ENCODE data around the gene OVAAL.

DNA sequence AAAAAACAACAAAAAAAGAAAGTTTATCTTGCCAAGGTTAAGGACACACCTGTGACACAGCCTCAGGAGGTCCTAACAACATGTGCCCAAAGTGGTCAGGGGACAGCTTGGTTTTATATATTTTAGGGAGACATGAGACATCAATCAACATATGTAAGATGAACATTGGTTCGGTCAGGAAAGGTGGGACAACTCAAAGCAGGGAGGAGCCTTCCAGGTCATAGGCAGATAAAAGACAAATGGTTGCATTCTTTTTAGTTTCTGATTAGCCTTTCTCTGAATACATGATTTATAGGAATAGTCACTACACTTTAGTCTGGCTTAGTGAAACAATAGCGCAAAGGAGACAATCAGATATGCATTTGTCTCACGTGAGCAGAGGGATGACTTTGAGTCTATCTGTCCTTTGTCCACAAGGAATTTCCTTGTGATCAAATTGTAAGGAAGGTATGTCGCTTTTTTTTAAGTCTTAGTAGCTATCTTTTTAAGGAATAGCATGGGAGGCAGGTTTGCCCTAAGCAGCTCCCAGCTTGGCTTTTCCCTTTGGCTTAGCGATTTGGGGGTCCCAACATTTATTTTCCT lies 23.3 kb upstream of the OVAAL start:
- TF ChIP-seq, protein P1, sequence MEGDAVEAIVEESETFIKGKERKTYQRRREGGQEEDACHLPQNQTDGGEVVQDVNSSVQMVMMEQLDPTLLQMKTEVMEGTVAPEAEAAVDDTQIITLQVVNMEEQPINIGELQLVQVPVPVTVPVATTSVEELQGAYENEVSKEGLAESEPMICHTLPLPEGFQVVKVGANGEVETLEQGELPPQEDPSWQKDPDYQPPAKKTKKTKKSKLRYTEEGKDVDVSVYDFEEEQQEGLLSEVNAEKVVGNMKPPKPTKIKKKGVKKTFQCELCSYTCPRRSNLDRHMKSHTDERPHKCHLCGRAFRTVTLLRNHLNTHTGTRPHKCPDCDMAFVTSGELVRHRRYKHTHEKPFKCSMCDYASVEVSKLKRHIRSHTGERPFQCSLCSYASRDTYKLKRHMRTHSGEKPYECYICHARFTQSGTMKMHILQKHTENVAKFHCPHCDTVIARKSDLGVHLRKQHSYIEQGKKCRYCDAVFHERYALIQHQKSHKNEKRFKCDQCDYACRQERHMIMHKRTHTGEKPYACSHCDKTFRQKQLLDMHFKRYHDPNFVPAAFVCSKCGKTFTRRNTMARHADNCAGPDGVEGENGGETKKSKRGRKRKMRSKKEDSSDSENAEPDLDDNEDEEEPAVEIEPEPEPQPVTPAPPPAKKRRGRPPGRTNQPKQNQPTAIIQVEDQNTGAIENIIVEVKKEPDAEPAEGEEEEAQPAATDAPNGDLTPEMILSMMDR (IDR thresholded peaks at IDR 0.05): no peak
- no peak for TF ChIP-seq POLR2A (IDR thresholded peaks at IDR 0.05)

All from right lobe of liver (tissue), 4 donors.